ENCODE measurements around the gene FBXL22. TPM values are rescaled to one million over a fixed set of nuclear protein-coding genes. Genes with fewer than 3 reads are reported as not detected.

Gene FBXL22
- total RNA-seq, 3 donors from 2014 or later (not counting 1 experiment from before 2014, with no cell fraction given), result 0.33 to 2.3 (median 0.65) TPM

DNA sequence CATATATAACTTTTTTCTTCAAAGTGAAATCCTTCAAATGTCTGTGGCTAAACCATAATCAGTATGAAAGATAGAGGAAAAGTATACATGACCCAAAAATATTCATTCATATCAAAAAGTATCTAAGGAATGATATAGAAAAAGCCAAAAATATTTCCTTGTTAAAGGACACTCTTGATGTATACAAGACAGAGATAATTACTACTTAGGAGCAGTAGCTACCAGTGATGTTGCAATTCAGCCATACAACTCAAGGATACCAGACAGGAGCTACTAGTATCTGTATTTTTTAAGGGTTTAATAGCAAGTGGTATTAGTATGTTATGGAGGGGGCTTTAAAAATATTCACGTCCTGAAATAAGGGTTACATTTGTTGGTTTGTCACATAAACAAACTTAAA lies 37.0 kb downstream of the FBXL22 start:
- Mint-ChIP-seq H3K27ac (no peak overlapping the region), H3K9me3 (no peaks in the 10 kb centered on the region), H3K4me1 (peaks cover 0 to 5% of the 10 kb centered on the region in 2 donors), H3K27me3 (ENCODE audit: low read depth in 2 of 2) (no peaks in the 10 kb centered on the region), H3K36me3 (peaks cover 44% of the 10 kb centered on the region), H3K4me3 (no peak overlapping the region)
- intact Hi-C loops (cut with micrococcal nuclease), result no loop called here
- no peak for ATAC-seq
- H3K27ac ChIP-seq (ENCODE audit: low read length), result no peak overlapping the region
- TF ChIP-seq, protein P1, sequence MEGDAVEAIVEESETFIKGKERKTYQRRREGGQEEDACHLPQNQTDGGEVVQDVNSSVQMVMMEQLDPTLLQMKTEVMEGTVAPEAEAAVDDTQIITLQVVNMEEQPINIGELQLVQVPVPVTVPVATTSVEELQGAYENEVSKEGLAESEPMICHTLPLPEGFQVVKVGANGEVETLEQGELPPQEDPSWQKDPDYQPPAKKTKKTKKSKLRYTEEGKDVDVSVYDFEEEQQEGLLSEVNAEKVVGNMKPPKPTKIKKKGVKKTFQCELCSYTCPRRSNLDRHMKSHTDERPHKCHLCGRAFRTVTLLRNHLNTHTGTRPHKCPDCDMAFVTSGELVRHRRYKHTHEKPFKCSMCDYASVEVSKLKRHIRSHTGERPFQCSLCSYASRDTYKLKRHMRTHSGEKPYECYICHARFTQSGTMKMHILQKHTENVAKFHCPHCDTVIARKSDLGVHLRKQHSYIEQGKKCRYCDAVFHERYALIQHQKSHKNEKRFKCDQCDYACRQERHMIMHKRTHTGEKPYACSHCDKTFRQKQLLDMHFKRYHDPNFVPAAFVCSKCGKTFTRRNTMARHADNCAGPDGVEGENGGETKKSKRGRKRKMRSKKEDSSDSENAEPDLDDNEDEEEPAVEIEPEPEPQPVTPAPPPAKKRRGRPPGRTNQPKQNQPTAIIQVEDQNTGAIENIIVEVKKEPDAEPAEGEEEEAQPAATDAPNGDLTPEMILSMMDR (IDR thresholded peaks at IDR 0.05), result no peak
- WGBS (ENCODE audit: insufficient coverage), result no CpG with 5 or more reads among the region's 1 CpG
- no peak overlapping the region for H3K4me3 ChIP-seq (ENCODE audit: low read length)
- H3K36me3 ChIP-seq (ENCODE audit: control insufficient read depth, insufficient read depth, low read length), result peaks cover 93% of the 10 kb centered on the region
- no peak for DNase-seq
- no peaks in the 10 kb centered on the region for H3K9me3 ChIP-seq (ENCODE audit: control insufficient read depth, insufficient read depth, low read length)
- H3K4me1 ChIP-seq (ENCODE audit: control insufficient read depth, insufficient read depth, low read length), result no peaks in the 10 kb centered on the region
- H3K27me3 ChIP-seq (ENCODE audit: control insufficient read depth, insufficient read depth, low read length), result no peaks in the 10 kb centered on the region

DNA sequence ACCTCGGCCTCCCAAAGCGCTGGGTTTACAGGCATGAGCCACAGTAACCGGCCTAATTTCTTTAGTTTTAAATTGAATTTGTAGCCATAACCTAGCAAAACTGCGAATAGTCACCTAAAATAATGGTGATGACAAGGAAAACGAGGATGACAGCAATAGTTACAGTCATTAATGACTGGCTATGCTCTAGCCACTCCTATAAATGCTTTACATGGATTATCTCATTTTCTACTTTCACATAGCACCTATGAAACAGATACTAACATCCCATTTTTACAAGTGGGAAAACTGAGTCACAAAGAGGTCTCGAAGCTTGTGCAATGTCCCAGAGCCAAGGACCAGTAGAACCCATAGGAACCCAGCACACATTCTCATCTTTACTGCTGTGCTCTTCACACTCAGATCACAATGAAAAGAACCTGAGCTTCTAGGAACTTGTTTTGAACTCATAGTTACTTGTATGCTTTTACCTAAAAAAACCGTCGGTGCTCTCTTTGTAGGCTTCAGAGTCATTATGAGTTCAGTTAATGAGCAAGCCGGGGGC lies 39.4 kb downstream of the FBXL22 start:
- intact Hi-C loops (cut with micrococcal nuclease), result no loop called here

DNA sequence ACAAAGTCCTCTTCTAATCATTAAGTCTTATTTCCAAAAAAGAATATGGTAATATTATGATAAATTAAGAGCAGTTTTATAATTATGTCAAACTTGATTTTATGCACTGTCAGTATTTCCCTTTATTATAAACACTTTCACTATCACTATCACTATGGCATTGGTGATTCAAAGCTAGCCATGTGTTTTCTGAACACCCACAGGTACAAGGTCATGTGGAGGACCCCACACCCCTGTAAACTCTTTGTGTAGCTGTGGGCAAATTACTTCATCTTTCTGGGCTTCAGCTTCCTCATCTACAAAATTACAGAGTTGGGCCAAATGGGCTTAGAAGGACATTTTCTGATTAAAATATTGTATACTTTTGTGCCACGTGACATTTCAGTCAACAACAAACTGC lies 41.7 kb downstream of the FBXL22 start:
- Histone ChIP-seq H3K36me3 (ENCODE audit: control insufficient read depth, insufficient read depth, low read length) (peaks cover 90% of the 10 kb centered on the region), H3K27me3 (ENCODE audit: control insufficient read depth, insufficient read depth, low read length) (no peaks in the 10 kb centered on the region), H3K27ac (ENCODE audit: low read length) (no peak overlapping the region), H3K4me1 (ENCODE audit: control insufficient read depth, insufficient read depth, low read length) (no peaks in the 10 kb centered on the region), H3K9me3 (ENCODE audit: control insufficient read depth, insufficient read depth, low read length) (no peaks in the 10 kb centered on the region), H3K4me3 (ENCODE audit: low read length) (no peak overlapping the region)
- DNase-seq, result no peak
- no peaks in the 10 kb centered on the region for H3K27me3 Mint-ChIP-seq (ENCODE audit: low read depth in 2 of 2)
- TF ChIP-seq, protein P1 (IDR thresholded peaks at IDR 0.05), result no peak
- no peak for ATAC-seq
- H3K27ac Mint-ChIP-seq, result peak overlapping the region in 1 of 2 donors; percentile 24
- H3K4me1 Mint-ChIP-seq, result no peaks in the 10 kb centered on the region
- no peak overlapping the region for H3K4me3 Mint-ChIP-seq
- intact Hi-C loops (cut with micrococcal nuclease), result no loop called here
- H3K9me3 Mint-ChIP-seq, result no peaks in the 10 kb centered on the region
- 80% methylated on average over 1 of the region's 1 CpG for WGBS (ENCODE audit: insufficient coverage)
- H3K36me3 Mint-ChIP-seq, result peaks cover 16% of the 10 kb centered on the region

More for the DNA sequence above, 39.4 kb downstream of the FBXL22 start:
- H3K36me3 Mint-ChIP-seq, result peaks cover 34% of the 10 kb centered on the region
- TF ChIP-seq, protein P1 (IDR thresholded peaks at IDR 0.05), result no peak
- H3K9me3 ChIP-seq (ENCODE audit: control insufficient read depth, insufficient read depth, low read length), result no peaks in the 10 kb centered on the region
- H3K4me3 Mint-ChIP-seq, result no peak overlapping the region
- ATAC-seq (no peak), DNase-seq (no peak)
- H3K27me3 Mint-ChIP-seq (ENCODE audit: low read depth in 2 of 2), result no peaks in the 10 kb centered on the region
- no peaks in the 10 kb centered on the region for H3K27me3 ChIP-seq (ENCODE audit: control insufficient read depth, insufficient read depth, low read length)
- no peaks in the 10 kb centered on the region for H3K9me3 Mint-ChIP-seq
- peaks cover 0 to 5% of the 10 kb centered on the region in 2 donors for H3K4me1 Mint-ChIP-seq
- 97% methylated on average over 9 of the region's 9 CpGs for WGBS (ENCODE audit: insufficient coverage)
- peaks cover 95% of the 10 kb centered on the region for H3K36me3 ChIP-seq (ENCODE audit: control insufficient read depth, insufficient read depth, low read length)
- H3K4me3 ChIP-seq (ENCODE audit: low read length), result no peak overlapping the region
- no peak overlapping the region for H3K27ac ChIP-seq (ENCODE audit: low read length)
- H3K27ac Mint-ChIP-seq, result no peak overlapping the region
- H3K4me1 ChIP-seq (ENCODE audit: control insufficient read depth, insufficient read depth, low read length), result no peaks in the 10 kb centered on the region

DNA sequence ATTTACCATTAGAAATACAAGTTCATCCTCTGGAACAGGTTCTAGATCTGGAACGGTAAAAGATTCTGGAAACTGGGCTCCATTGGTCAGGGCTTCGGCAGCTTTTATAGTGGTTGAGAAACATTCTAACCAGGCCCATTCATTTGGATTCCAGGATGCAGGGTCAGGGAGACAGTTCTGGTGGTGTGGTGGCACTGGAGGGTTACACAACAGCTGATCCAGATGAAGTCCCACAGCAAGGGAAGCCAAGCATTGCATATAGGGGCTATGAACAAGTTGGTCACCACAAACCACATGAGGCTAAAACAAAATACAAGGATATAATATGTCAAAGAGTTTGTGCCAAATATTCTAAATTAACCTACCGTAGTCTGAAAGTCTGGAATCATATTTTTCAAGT lies 43.0 kb downstream of the FBXL22 start:
- intact Hi-C loops (cut with micrococcal nuclease), result no loop called here
- peaks cover 15% of the 10 kb centered on the region for H3K36me3 Mint-ChIP-seq
- DNase-seq, result no peak
- WGBS (ENCODE audit: insufficient coverage), result 100% methylated on average over 2 of the region's 3 CpGs
- peaks cover 87% of the 10 kb centered on the region for H3K36me3 ChIP-seq (ENCODE audit: control insufficient read depth, insufficient read depth, low read length)
- H3K27me3 ChIP-seq (ENCODE audit: control insufficient read depth, insufficient read depth, low read length), result no peaks in the 10 kb centered on the region
- H3K9me3 Mint-ChIP-seq, result no peaks in the 10 kb centered on the region
- no peak overlapping the region for H3K4me3 ChIP-seq (ENCODE audit: low read length)
- ATAC-seq, result no peak
- no peak overlapping the region for H3K4me3 Mint-ChIP-seq
- H3K4me1 ChIP-seq (ENCODE audit: control insufficient read depth, insufficient read depth, low read length), result no peaks in the 10 kb centered on the region
- no peaks in the 10 kb centered on the region for H3K4me1 Mint-ChIP-seq
- TF ChIP-seq, protein P1 (IDR thresholded peaks at IDR 0.05), result no peak
- H3K27ac ChIP-seq (ENCODE audit: low read length), result no peak overlapping the region
- no peaks in the 10 kb centered on the region for H3K9me3 ChIP-seq (ENCODE audit: control insufficient read depth, insufficient read depth, low read length)
- peak overlapping the region in 1 of 2 donors; percentile 13 for H3K27ac Mint-ChIP-seq
- no peaks in the 10 kb centered on the region for H3K27me3 Mint-ChIP-seq (ENCODE audit: low read depth in 2 of 2)
